HepG2 (cell line): ENCODE results near the gene ZBTB37. TPM values are rescaled to one million over a fixed set of nuclear protein-coding genes. Genes with fewer than 3 reads are reported as not detected.

ENCODE experiments used
- ATAC-seq: fragments of 200-7000 bp; cut with Tn5 transposase; 3 replicates; pipeline ENCODE4 v1.9.1; 2020; ENCODE audit warnings: mild to moderate bottlenecking, moderate library complexity
- BruUV-seq: library from RNA; stranded (reverse); fragments of 400-500 nt; replicated peaks from 2 replicates; lab custom pipeline; 2021; lab: Mats Ljungman, UMichigan
- CTCF ChIA-PET: fragments of 300-600 bp; formaldehyde crosslinking; extraction: SDS; loops from one replicate; lab custom pipeline; 2021; ENCODE audit warnings: low total read pairs, inconsistent platforms, low intra/inter-chr PET ratio; lab: Yijun Ruan, JAX
- POLR2A ChIA-PET: fragments of 350-600 bp; sonication (Branson Sonifier 250); formaldehyde crosslinking; loops from one replicate; lab custom pipeline; 2020; ENCODE audit warnings: antibody characterized with exemption, inconsistent platforms; lab: Yijun Ruan, JAX
- DNase-seq: peaks from one replicate; pipeline ENCODE4 v3.0.0-alpha.2; 2015; ENCODE audit warnings: low spot score
- FAIRE-seq: peaks from 3 replicates; lab custom pipeline; 2011; peaks lifted over from hg19 to GRCh38; lab: Jason Lieb, UNC
- H2AFZ ChIP-seq: one replicate; pipeline ENCODE4 v1.6.1; 2011; ENCODE audit warnings: low read length, inconsistent platforms
- H3K27ac ChIP-seq: fragments of 300-600 bp; 3 replicates; pipeline ENCODE4 v1.8.0; 2011; ENCODE audit warnings: mixed run types, mild to moderate bottlenecking, mixed read lengths, low read length, inconsistent platforms; ENCODE audit not compliant: insufficient read depth; ENCODE audit errors: extremely low read length
- H3K27me3 ChIP-seq, 2 experiments: fragments of 200-600 bp in 1 of 2; 2 replicates in 1 of 2; 3 replicates in 1 of 2; pipeline versions ENCODE4 v1.6.0 to v1.8.0; 2011; ENCODE audit warnings: low read length in 2 of 2, mild to moderate bottlenecking in 2 of 2, moderate library complexity in 2 of 2, inconsistent platforms in 1 of 2; ENCODE audit not compliant: insufficient read depth in 2 of 2, control insufficient read depth in 1 of 2
- H3K36me3 ChIP-seq, 2 experiments: fragments of 200-600 bp in 1 of 2; replicated peaks in 1 of 2; 2 replicates in 1 of 2; 3 replicates in 1 of 2; pipeline versions ENCODE4 v1.5.1 to v1.8.0; 2011; ENCODE audit warnings: low read length in 2 of 2, inconsistent platforms in 1 of 2; ENCODE audit not compliant: insufficient read depth in 2 of 2, control insufficient read depth in 1 of 2
- H3K4me1 ChIP-seq: 2 replicates; pipeline ENCODE4 v1.5.1; 2012; ENCODE audit warnings: low read length, inconsistent platforms; ENCODE audit not compliant: insufficient read depth
- H3K4me2 ChIP-seq: 2 replicates; pipeline ENCODE4 v1.6.0; 2011; ENCODE audit warnings: low read depth, low read length, inconsistent platforms
- H3K4me3 ChIP-seq, 3 experiments: fragments of 200-600 bp in 1 of 3; sonication (generic), shearing (Covaris generic) in 1 of 3; replicated peaks in 1 of 3; 2 replicates each; pipeline ENCODE4 v1.5.1; 2011 to 2016; ENCODE audit warnings: low read length in 3 of 3, inconsistent platforms in 2 of 3, low read depth in 2 of 3, mild to moderate bottlenecking in 2 of 3, control low read depth in 1 of 3, mixed read lengths in 1 of 3; ENCODE audit not compliant: insufficient read depth in 1 of 3
- H3K79me2 ChIP-seq: one replicate; pipeline ENCODE4 v1.6.1; 2011; ENCODE audit warnings: low read length, inconsistent platforms; ENCODE audit not compliant: insufficient read depth
- H3K9ac ChIP-seq: 2 replicates; pipeline ENCODE4 v1.6.0; 2011; ENCODE audit warnings: mild to moderate bottlenecking, low read depth, low read length, inconsistent platforms; ENCODE audit not compliant: insufficient read depth
- H3K9me3 ChIP-seq: 2 replicates; pipeline ENCODE4 v1.5.1; 2012; ENCODE audit warnings: mild to moderate bottlenecking, low read length
- H4K20me1 ChIP-seq: 2 replicates; pipeline ENCODE4 v1.6.0; 2011; ENCODE audit warnings: inconsistent platforms, mild to moderate bottlenecking, low read length, moderate library complexity; ENCODE audit not compliant: insufficient read depth
- ARID2 ChIP-seq: sonication (generic); formaldehyde crosslinking; IDR thresholded peaks from 2 replicates; pipeline ENCODE4 v1.8.1; 2022; ENCODE audit warnings: mild to moderate bottlenecking, missing genetic modification reagents, borderline replicate concordance
- ARID4A ChIP-seq: sonication (generic); formaldehyde crosslinking; IDR thresholded peaks from 2 replicates; pipeline ENCODE4 v1.5.0; 2020; ENCODE audit warnings: mild to moderate bottlenecking, missing genetic modification reagents, borderline replicate concordance
- ATF7-NPFF ChIP-seq: sonication (generic); formaldehyde crosslinking; IDR thresholded peaks from 2 replicates; pipeline ENCODE4 v1.8.1; 2023; ENCODE audit warnings: mild to moderate bottlenecking, low read depth, missing genetic modification reagents, moderate library complexity
- ATM ChIP-seq: fragments of 450-650 bp; IDR thresholded peaks from 2 replicates; pipeline ENCODE4 v1.7.1; 2017; ENCODE audit warnings: mild to moderate bottlenecking, borderline replicate concordance
- BORCS8-MEF2B ChIP-seq: sonication (generic); formaldehyde crosslinking; IDR thresholded peaks from 2 replicates; pipeline ENCODE4 v1.8.0; 2022; ENCODE audit warnings: mild to moderate bottlenecking, missing genetic modification reagents
- DNMT1 ChIP-seq: sonication (generic); formaldehyde crosslinking; IDR thresholded peaks from 2 replicates; pipeline ENCODE4 v1.5.1; 2020; ENCODE audit warnings: mild to moderate bottlenecking, missing genetic modification reagents
- ELK4 ChIP-seq: sonication (generic); formaldehyde crosslinking; IDR thresholded peaks from 2 replicates; pipeline ENCODE4 v1.9.0; 2021; ENCODE audit warnings: missing genetic modification reagents, borderline replicate concordance
- FOXJ3 ChIP-seq: sonication (generic); formaldehyde crosslinking; IDR thresholded peaks from 2 replicates; pipeline ENCODE4 v1.4.0; 2020; ENCODE audit warnings: missing genetic modification reagents, mild to moderate bottlenecking, borderline replicate concordance
- MAX ChIP-seq: IDR thresholded peaks from 2 replicates; pipeline ENCODE4 v1.6.1; 2012; ENCODE audit warnings: inconsistent platforms
- MTF2 ChIP-seq: sonication (generic); formaldehyde crosslinking; IDR thresholded peaks from 2 replicates; pipeline ENCODE4 v1.5.0; 2020; ENCODE audit warnings: missing genetic modification reagents, borderline replicate concordance
- NR2F2 ChIP-seq: IDR thresholded peaks from 2 replicates; pipeline ENCODE4 v1.6.1; 2012; ENCODE audit warnings: low read depth, inconsistent platforms, borderline replicate concordance
- PITX1 ChIP-seq: sonication (generic); formaldehyde crosslinking; IDR thresholded peaks from 2 replicates; pipeline ENCODE4 v1.5.1; 2020; ENCODE audit warnings: mild to moderate bottlenecking, missing genetic modification reagents
- TCF12 ChIP-seq, 2 experiments: fragments of 450-650 bp in 1 of 2; sonication (generic) in 1 of 2; formaldehyde crosslinking in 1 of 2; IDR thresholded peaks; 2 replicates each; pipeline versions ENCODE4 v1.6.1 to v1.8.0; 2017 to 2022; ENCODE audit warnings: antibody characterized with exemption in 1 of 2, mild to moderate bottlenecking in 1 of 2, missing genetic modification reagents in 1 of 2, moderate library complexity in 1 of 2
- YEATS4 ChIP-seq: sonication (generic); formaldehyde crosslinking; IDR thresholded peaks from 2 replicates; pipeline ENCODE4 v1.4.0; 2020; ENCODE audit warnings: missing genetic modification reagents, borderline replicate concordance
- ZNF251 ChIP-seq: sonication (generic); formaldehyde crosslinking; IDR thresholded peaks from 2 replicates; pipeline ENCODE4 v1.9.0; 2021; ENCODE audit warnings: mild to moderate bottlenecking, missing genetic modification reagents
- ZNF343 ChIP-seq: sonication (generic); formaldehyde crosslinking; IDR thresholded peaks from 2 replicates; pipeline ENCODE4 v1.4.0; 2020; ENCODE audit warnings: mild to moderate bottlenecking, missing genetic modification reagents
- ZNF556 ChIP-seq: sonication (generic); formaldehyde crosslinking; IDR thresholded peaks from 2 replicates; pipeline ENCODE4 v1.4.0; 2020; ENCODE audit warnings: mild to moderate bottlenecking, missing genetic modification reagents, borderline replicate concordance
- ZNF7 ChIP-seq: IDR thresholded peaks from 2 replicates; pipeline ENCODE4 v1.6.1; 2016; ENCODE audit warnings: missing biosample characterization, missing genetic modification reagents
- ZNF775 ChIP-seq: sonication (generic); formaldehyde crosslinking; IDR thresholded peaks from 2 replicates; pipeline ENCODE4 v1.4.0; 2020; ENCODE audit warnings: missing genetic modification reagents, mild to moderate bottlenecking, moderate library complexity, borderline replicate concordance
- ZNF792 ChIP-seq: IDR thresholded peaks from 2 replicates; pipeline ENCODE4 v1.6.1; 2016
- in situ Hi-C: cut with HindIII; loops from 2 replicates; pipeline ENCODE4 v1.10.0; 2017; ENCODE audit warnings: low pct_unique_long_range_greater_than_20kb; ENCODE audit not compliant: extremely low pct_ligation_motif_present
- intact Hi-C: fragments of 100-400 bp; cut with micrococcal nuclease; formaldehyde crosslinking; loops from one replicate; pipeline ENCODE4 v1.10.0; 2022; ENCODE audit not compliant: unreplicated experiment
- polyA plus RNA-seq, 8 experiments: library from polyadenylated mRNA; depleted of rRNA in 3 of 8; stranded (reverse) in 7 of 8; unstranded in 1 of 8; fragments of >200 nt; fragmentation: Illumina TruSeq in 4 of 8; extraction: Trizol in 4 of 8; gene quantifications; 2 replicates each; pipeline versions ENCODE4 v1.2.1 to v1.2.3, GENCODE V29; 2011 to 2016; ENCODE audit warnings: low read depth in 4 of 8, missing spikeins in 1 of 8, mixed read lengths in 1 of 8; ENCODE audit not compliant: insufficient read depth in 1 of 8
- total RNA-seq, 5 experiments: library from RNA; depleted of rRNA; stranded (reverse); fragments of >200 nt; fragmentation: Illumina TruSeq; extraction: Trizol; gene quantifications; 2 replicates each; pipeline ENCODE4 v1.2.3, GENCODE V29; 2016; ENCODE audit warnings: low read depth in 1 of 5

The ZBTB37 gene
- total and polyA plus RNA-seq, 2 of the 13 experiments (the other 11 are each of a cell fraction or from before 2014, with no cell fraction given), result 2.6 to 7.7 TPM

GRCh38 chr1:173876732-173877131 is 8.6 kb downstream of the ZBTB37 start (continued):
- no peak for TF ChIP-seq ARID4A
- TF ChIP-seq, all 625 proteins: peak for 0

GRCh38 chr1:173878251-173878650 is 10.1 kb downstream of the ZBTB37 start:
- H4K20me1 ChIP-seq, result no peaks in the 10 kb centered on the region
- no peak for TF ChIP-seq MAX
- no peak for TF ChIP-seq ZNF792 (CRISPR knock-in tag)
- TF ChIP-seq FOXJ3 (CRISPR knock-in tag), result no peak
- no peak for TF ChIP-seq NR2F2
- no peak for TF ChIP-seq ELK4
- TF ChIP-seq ZNF343 (CRISPR knock-in tag), result no peak
- TF ChIP-seq ZNF251, result no peak
- no peak for TF ChIP-seq ATF7-NPFF (CRISPR knock-in tag)
- TF ChIP-seq TCF12 (IDR thresholded peaks at IDR 0.05), result no peak
- TF ChIP-seq TCF12 (CRISPR knock-in tag; IDR thresholded peaks at IDR 0.05), result no peak
- no peak for TF ChIP-seq ZNF556 (CRISPR knock-in tag)
- no peak for TF ChIP-seq PITX1 (CRISPR knock-in tag)
- no peak for TF ChIP-seq BORCS8-MEF2B (CRISPR knock-in tag)
- no peak for TF ChIP-seq ZNF7 (CRISPR knock-in tag)
- TF ChIP-seq DNMT1 (CRISPR knock-in tag), result no peak
- no peak for TF ChIP-seq ZNF775
- no peak for TF ChIP-seq YEATS4 (CRISPR knock-in tag)
- TF ChIP-seq ARID2 (CRISPR knock-in tag), result no peak
- no peak for TF ChIP-seq MTF2 (CRISPR knock-in tag)
- no peak for TF ChIP-seq ATM
- H2AFZ ChIP-seq, result no peak overlapping the region
- H3K9me3 ChIP-seq, result no peaks in the 10 kb centered on the region
- no TSS peak for BruUV-seq
- no peak overlapping the region for H3K27ac ChIP-seq
- H3K9ac ChIP-seq, result no peak overlapping the region
- intact Hi-C loops (no loop called here), in situ Hi-C loops (no loop called here)
- no peaks in the 10 kb centered on the region for H3K4me1 ChIP-seq
- ATAC-seq, result no peak
- FAIRE-seq, result no peak
- POLR2A ChIA-PET, result interaction anchor here (2.7 kb wide), 1 partner anchor 10 kb away, joined by 7 read pairs; the partner anchor contains the start of gene ZBTB37
- no peaks in the 10 kb centered on the region for H3K79me2 ChIP-seq
- H3K4me2 ChIP-seq, result no peak overlapping the region
- no peaks in the 10 kb centered on the region for H3K27me3 ChIP-seq
- CTCF ChIA-PET, result no interaction called here
- DNase-seq, result no peak
- H3K36me3 ChIP-seq, result peaks cover 0 to 20% of the 10 kb centered on the region in 2 experiments; a peak in 3 of 5 replicates
- no peak overlapping the region for H3K4me3 ChIP-seq
